Midbrain (tissue), 1 donor: ENCODE measurements around the gene ZG16.
"Not testable (repeated sequence)": the region's sequence is repeated elsewhere in the genome, so short reads cannot be mapped to it uniquely, and the experiment has no call there.

Source experiments
- DNase-seq: peaks from one replicate; lab custom pipeline; 2025; lab: John Stamatoyannopoulos, UW

The ZG16 gene

GRCh38 chr16:29787155-29787554 lies 9.1 kb downstream of the ZG16 start:
- DNase-seq, result not testable (repeated sequence)

DNA sequence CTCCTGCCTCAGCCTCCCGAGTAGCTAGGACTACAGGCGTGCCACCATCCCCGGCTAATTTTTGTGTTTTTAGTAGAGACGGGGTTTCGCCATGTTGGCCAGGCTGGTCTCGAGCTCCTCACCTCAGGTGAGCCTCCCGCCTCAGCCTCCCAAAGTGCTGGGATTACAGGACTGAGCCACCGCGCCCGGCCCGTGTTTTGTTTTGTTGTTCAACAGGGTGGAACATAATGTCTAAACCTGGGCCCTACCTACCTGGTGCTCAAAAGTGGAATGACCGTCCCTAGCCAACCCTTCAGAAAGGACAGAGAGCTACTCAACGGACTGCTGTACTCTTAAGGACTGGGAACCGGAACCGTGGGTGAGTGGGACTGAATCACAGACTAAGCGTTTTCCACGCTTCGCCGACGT lies 11.7 kb downstream of the ZG16 start:
- DNase-seq, result no peak

GRCh38 chr16:29790183-29790948 lies 12.3 kb downstream of the ZG16 start, which contains the start of gene KIF22:
Gene KIF22 (plus strand): TSS chr16:29790751. CDS start chr16:29790760, 9 bp downstream.
- DNase-seq, result peak; percentile 99

DNA sequence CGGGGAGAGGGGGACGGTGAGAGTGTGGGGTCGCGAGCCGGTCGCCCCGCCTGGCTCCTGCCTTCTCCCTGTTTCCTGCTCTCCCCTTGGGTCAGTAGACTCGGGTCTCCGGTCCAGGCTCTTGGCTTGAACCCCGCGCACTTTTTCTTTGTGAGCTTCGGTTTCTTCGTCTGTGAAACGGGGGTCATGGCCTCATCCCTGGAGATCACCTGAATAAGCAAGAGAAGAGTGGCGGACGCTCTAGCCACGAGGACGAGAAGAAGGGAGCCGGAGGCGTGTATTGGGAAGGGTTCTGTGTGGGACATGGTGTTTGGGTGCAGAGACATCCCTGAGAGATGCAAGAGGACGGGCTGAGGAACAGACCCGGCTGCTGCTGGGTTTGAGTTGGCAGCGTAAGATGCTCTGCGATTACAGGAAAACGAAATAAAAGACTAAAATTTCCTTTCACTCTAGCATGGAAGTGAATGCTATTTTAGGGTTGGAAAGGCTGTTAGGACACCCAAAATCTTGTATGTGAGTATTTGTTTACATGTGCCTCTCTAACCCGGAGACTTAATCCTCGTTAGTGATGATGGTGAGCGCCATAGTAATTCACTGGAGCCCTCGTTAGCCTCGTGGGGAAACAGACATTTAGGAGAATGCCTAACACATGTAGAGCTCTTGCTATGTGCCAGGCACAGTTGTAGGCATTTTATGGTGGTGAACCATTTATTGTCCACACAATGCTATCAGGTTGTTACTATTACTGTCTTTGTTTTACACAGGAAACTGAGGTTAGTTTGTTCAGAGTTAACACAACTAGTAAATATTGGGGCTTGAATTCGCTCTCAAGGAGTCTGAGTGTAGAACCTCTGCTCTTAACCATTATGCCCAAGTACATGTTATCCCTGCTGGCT lies 13.1 kb downstream of the ZG16 start:
- DNase-seq, result no peak

DNA sequence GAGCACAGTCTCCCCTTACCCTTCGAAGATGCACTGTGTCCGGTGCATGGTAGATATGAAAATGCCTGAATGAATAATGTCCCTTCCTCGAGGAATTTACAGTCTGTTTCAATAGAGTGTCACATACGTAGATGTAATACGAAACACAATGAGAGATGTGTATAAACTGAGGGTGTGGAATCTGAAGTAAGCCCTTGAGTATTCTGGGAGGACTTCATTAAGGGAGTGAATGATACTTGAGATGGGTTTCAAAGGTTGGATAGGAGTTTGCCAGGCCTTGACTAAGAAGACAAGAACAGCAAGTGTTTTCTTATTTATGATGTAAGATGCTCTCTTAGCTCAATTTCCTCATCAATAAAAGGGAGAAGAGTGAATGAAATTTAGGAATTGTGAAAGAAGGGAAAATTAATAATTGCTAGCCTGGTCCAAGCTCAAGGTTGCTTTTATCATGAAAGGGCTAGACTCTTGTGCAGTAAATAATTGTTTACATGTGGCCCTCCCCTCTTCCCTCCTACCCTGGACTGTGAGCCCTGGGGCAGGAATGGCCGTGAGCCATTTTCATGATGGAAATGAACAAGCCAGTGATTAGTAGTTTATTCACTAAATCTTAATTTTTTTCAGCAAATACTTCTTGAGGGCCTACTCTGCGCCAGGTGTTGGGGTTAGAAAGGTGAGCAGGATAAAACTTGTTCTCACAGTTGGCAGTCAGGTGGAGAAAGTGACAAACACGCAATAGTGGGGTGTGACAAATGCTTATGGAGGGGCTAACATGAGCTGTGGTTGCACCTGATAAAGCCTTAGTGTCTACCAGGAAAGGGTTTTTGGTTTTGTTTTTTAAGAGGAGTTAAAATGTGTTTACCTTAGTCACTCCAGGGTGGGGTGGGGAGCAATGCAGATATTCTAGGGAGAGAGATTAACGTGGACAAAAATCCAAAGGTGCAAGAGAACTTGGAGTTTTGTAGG lies 14.1 kb downstream of the ZG16 start:
- DNase-seq, result no peak

- not testable (repeated sequence) for DNase-seq
These were observed 15.1 kb downstream of the ZG16 start for GRCh38 chr16:29793153-29793552.

GRCh38 chr16:29794231-29794710 lies 16.2 kb downstream of the ZG16 start:
- no peak for DNase-seq

DNA sequence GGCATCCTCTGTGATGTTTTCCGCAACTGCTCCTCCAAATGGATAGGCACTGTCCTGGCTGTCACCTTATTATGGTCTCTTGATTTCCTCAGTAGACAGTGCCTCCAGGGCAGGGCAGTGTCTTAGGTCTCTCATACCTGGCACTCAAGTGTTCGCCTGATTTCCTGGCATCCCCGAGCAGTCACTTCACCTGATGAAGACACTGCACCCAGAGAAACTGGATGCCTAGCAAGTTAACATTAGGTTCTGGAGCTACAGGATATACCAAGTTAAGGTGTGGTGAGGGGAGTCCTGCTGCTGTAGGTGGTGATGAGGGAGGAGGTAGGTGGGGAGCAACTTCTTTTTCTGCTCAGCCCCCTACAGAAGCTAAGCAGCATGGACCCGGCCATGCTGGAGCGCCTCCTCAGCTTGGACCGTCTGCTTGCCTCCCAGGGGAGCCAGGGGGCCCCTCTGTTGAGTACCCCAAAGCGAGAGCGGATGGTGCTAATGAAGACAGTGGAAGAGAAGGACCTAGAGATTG lies 24.4 kb downstream of the ZG16 start:
- no peak for DNase-seq

DNA sequence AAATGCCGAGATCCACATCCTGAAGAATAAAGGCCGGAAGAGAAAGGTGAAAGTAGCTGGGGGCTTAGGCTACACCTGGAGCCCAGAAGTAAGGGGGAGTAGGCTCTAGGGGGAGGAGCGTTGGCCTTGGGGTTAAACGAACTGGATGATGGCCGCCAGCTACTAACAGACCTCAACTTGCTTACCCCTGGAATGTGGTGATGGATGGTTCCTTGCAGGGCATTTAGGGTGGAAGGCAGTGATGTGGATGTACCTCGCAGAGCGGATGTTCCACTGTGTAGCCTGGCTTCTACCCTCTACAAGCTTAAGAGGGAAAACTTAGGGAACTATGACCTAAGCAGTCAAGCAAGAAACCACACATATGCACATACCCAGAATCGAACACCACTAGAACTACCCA lies 26.0 kb downstream of the ZG16 start:
- no peak for DNase-seq

- DNase-seq, result peak; percentile 38
These were observed 26.6 kb downstream of the ZG16 start for GRCh38 chr16:29804455-29805231.

DNA sequence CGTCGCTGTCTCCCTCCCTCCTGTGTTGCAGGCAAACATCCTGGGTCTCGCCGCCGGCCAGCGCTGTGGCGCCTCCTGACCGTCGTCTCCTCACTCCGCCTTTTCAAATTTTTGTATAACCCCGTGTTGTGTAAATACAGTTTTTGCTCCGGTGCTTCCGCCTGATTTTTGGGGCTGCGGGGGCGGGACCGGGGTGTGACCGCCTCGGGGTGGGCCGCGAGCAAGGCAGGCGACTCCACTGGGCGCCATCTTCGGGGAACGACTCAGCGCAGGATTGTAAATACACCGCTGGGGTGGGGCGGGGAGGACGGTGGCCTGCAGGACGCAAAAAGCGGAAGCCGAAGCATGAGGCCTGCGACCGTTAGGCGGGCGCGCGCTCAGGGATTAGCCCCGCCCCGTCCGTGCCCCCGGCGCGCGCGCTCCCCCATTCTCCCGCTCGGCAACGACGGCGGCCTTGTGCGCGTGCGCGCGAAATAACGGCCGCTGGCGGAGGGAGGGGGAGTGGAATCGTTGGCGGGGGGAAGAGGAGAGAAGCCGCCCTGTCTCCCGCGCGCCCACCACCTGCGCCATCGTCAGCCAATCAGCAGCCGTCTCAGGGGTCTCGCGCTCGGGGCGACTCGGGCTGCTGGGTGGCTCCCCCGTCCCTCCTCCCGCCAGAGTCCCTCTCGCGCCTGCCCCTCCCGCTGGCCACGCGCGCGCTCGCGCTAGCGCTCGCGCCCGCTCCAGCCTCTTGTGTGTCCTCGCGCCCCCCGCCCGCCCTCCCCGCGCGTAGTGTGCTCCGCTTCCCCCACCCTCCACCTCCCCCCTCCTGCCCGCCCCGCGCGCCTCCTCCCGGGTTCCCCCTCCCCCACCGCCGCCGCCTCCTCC lies 27.4 kb downstream of the ZG16 start:
- DNase-seq, result peak; percentile 98

DNA sequence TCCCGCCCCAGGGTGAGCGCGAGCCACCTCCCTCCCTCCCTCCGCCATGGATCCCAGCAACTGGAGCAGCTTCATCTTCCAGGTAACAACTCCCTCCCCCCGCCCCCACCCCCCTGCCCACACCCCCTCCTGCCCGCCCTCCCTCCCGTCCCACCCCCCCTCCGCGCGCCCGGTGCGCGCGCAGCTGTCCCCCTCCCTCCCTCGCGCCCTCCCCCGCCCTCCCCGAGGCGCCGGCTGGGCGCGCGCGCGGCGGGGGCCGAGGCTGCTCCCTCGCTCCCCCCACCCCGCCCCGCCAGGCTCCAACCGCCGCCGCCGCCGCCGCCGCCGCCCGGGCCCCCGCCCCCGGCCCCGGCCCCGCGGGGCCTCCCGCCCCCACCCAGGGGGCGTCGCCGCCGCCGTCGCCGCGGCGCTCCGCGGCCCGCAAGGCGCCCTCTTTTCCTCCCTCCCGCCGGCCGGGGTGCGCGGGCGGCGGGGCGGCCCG lies 28.1 kb downstream of the ZG16 start, which contains the start of gene MAZ:
Gene MAZ (plus strand): TSS at position 431 of the 481 bp plus-strand sequence. CDS start 173 bp downstream, outside the sequence.
- peak; percentile 78 for DNase-seq

GRCh38 chr16:29806641-29807425 lies 28.8 kb downstream of the ZG16 start:
- DNase-seq, result peak; percentile 25

DNA sequence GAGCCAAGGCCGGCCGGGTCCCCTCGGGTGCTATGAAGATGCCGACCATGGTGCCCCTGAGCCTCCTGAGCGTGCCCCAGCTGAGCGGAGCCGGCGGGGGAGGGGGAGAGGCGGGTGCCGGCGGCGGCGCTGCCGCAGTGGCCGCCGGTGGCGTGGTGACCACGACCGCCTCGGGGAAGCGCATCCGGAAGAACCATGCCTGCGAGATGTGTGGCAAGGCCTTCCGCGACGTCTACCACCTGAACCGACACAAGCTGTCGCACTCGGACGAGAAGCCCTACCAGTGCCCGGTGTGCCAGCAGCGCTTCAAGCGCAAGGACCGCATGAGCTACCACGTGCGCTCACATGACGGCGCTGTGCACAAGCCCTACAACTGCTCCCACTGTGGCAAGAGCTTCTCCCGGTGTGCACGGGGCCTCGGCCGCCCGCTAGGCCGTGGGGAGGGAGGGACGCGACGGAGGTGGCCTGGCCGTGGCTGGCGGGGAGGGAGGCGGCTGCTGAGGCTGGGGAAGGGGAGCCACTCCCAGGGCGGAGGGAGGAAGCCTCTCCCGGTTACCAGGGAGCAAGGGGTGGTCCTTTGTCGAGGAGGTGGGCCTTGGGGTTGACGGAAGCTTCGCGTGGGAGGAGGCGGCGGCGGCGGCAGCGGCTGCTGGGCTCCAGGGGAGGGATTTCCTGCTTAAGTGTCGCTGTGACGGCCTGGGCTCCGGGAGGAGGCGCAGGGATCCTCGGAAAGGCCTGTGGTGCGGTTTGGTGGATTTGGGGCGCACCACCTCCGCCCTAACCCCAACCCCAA lies 29.6 kb downstream of the ZG16 start:
- peak; percentile 88 for DNase-seq

DNA sequence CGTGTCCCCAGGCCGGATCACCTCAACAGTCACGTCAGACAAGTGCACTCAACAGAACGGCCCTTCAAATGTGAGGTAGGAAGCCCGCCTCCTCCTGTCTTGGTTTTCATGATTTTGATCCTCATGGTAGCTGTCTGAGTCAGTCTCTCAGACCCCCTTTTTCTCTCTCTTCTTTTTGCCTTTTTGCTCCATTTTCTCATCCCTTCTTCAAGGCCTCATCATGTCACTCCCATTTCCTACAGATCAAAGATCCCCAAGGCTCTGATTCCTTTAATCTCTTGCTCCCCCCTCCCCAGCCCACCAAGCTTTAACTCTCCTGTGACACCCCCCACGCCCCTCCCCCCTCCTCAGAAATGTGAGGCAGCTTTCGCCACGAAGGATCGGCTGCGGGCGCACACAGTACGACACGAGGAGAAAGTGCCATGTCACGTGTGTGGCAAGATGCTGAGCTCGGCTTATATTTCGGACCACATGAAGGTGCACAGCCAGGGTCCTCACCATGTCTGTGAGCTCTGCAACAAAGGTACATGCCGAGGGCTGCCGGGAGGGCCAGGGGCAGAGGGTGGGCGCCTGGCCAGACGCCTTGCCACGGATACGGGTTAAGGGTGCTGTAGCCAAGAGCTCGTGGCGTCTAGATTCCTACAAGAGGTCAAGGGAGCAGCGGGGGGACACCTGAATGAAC lies 30.3 kb downstream of the ZG16 start:
- DNase-seq, result no peak

DNA sequence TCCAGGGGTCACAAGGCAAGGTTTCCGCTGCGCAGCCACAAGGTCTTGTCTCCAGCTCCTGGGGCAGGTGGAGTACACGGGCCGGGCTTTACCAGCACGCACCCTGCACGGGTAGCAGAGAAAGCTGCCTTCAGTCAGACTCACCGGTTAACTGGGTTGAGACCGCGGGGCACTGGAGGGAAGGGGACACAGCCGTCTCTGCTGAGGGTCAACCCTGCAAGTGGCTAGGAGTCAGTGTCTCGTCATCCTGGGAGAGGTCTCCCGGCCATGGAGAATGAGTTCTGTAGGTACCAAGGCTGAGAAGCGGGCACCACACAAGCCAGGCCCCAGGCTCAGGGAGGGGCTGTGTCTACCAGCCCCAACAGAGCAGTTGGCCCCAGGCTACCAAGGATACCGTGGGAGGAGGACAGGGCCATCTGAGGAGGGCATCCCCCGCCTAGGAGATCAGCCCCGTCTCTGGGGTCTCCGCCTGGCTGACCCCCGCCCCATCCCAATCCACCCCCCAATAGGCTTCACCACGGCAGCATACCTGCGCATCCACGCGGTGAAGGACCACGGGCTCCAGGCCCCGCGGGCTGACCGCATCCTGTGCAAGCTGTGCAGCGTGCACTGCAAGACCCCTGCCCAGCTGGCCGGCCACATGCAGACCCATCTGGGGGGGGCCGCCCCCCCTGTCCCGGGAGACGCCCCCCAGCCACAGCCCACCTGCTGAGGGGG lies 31.1 kb downstream of the ZG16 start:
- no peak for DNase-seq
